PC-9 (cell line): Measurements from ENCODE around the gene SLC35F3. TPM values are rescaled to one million over a fixed set of nuclear protein-coding genes. Genes with fewer than 3 reads are reported as not detected.

Experiments used
- BruUV-seq: library from RNA; stranded (reverse); fragments of 400-500 nt; replicated peaks from 2 replicates; lab custom pipeline; 2021; lab: Mats Ljungman, UMichigan
- CTCF ChIA-PET: fragments of 300-600 bp; sonication (Branson Sonifier 250); formaldehyde crosslinking; loops from one replicate; lab custom pipeline; 2022; ENCODE audit warnings: antibody characterized with exemption; lab: Charles Lee
- POLR2A ChIA-PET: fragments of 300-600 bp; sonication (Branson Sonifier 250); formaldehyde crosslinking; loops from one replicate; lab custom pipeline; 2022; ENCODE audit warnings: antibody characterized with exemption; ENCODE audit not compliant: unreplicated experiment; lab: Charles Lee
- DNase-seq, 2 experiments: peaks; one replicate each; pipeline versions ENCODE4 v3.0.0 to v3.0.0-alpha.2; 2015 to 2022; ENCODE audit warnings: mixed read lengths in 1 of 2
- H2AFZ ChIP-seq: fragments of 200-600 bp; sonication (generic); 2 replicates; pipeline ENCODE4 v1.8.1; 2017; ENCODE audit warnings: antibody characterized with exemption
- H3F3A ChIP-seq: fragments of 200-600 bp; sonication (generic); 2 replicates; pipeline ENCODE4 v1.8.1; 2017; ENCODE audit warnings: antibody characterized with exemption, mild to moderate bottlenecking, low read depth; ENCODE audit not compliant: insufficient read depth
- H3K27ac ChIP-seq: fragments of 200-600 bp; sonication (generic); 2 replicates; pipeline ENCODE4 v1.6.1; 2016; ENCODE audit warnings: mixed run types
- H3K27me3 ChIP-seq: fragments of 200-600 bp; sonication (generic); 2 replicates; pipeline ENCODE4 v1.6.1; 2016; ENCODE audit warnings: low read depth, mixed run types; ENCODE audit not compliant: insufficient read depth
- H3K36me3 ChIP-seq: fragments of 200-600 bp; sonication (generic); 2 replicates; pipeline ENCODE4 v1.6.1; 2016; ENCODE audit warnings: low read depth, mixed run types
- H3K4me1 ChIP-seq: fragments of 200-600 bp; sonication (generic); replicated peaks from 2 replicates; pipeline ENCODE4 v1.6.1; 2016; ENCODE audit warnings: mixed run types; ENCODE audit not compliant: insufficient read depth
- H3K4me2 ChIP-seq: fragments of 200-600 bp; sonication (generic); 2 replicates; pipeline ENCODE4 v1.6.1; 2017; ENCODE audit warnings: mixed run types
- H3K4me3 ChIP-seq: fragments of 200-600 bp; sonication (generic); 2 replicates; pipeline ENCODE4 v1.6.1; 2016; ENCODE audit warnings: mixed run types
- H3K79me2 ChIP-seq: fragments of 200-600 bp; sonication (generic); 2 replicates; pipeline ENCODE4 v1.6.1; 2017; ENCODE audit warnings: low read depth, mixed run types
- H3K9me2 ChIP-seq: fragments of 200-600 bp; sonication (generic); 2 replicates; pipeline ENCODE4 v1.8.1; 2017; ENCODE audit warnings: mild to moderate bottlenecking; ENCODE audit not compliant: insufficient read depth
- H3K9me3 ChIP-seq: fragments of 200-600 bp; sonication (generic); 2 replicates; pipeline ENCODE4 v1.8.1; 2016; ENCODE audit warnings: low read depth; ENCODE audit not compliant: insufficient read depth
- H4K20me1 ChIP-seq: fragments of 200-600 bp; sonication (generic); 2 replicates; pipeline ENCODE4 v1.8.1; 2017; ENCODE audit not compliant: insufficient read depth
- CTCF ChIP-seq: fragments of 200-600 bp; sonication (generic); conservative IDR thresholded peaks from 2 replicates; pipeline ENCODE4 v1.6.1; 2017; ENCODE audit warnings: mixed run types, antibody characterized with exemption, mild to moderate bottlenecking, moderate library complexity
- EZH2 ChIP-seq: fragments of 200-600 bp; sonication (generic); IDR thresholded peaks from 2 replicates; pipeline ENCODE4 v1.8.0; 2017; ENCODE audit warnings: antibody characterized with exemption, low read depth
- intact Hi-C: fragments of 100-400 bp; cut with micrococcal nuclease; formaldehyde crosslinking; loops from one replicate; pipeline ENCODE4 v1.10.0; 2022; ENCODE audit not compliant: unreplicated experiment
- total RNA-seq: library from RNA; stranded (reverse); gene quantifications from 2 replicates; pipeline ENCODE4 v1.2.3, GENCODE V29; 2021

SLC35F3 gene
- total RNA-seq, 1 experiment from 2014 or later: 6.1 TPM

- Histone ChIP-seq H3K79me2 (no peaks in the 10 kb centered on the region), H3K4me3 (no peak overlapping the region), H3K36me3 (no peaks in the 10 kb centered on the region), H2AFZ (no peak overlapping the region), H3K4me2 (peak overlapping the region; percentile 48; the same call in 1 of the 2 replicates), H3K9me3 (no peaks in the 10 kb centered on the region), H4K20me1 (no peaks in the 10 kb centered on the region), H3F3A (peaks cover 11% of the 10 kb centered on the region), H3K9me2 (no peaks in the 10 kb centered on the region), H3K4me1 (peaks cover 25% of the 10 kb centered on the region), H3K27me3 (no peaks in the 10 kb centered on the region), H3K27ac (peak overlapping the region; percentile 84)
- DNase-seq: no peak
- ChIA-PET POLR2A (interaction anchor here (0.7 kb wide), 1 partner anchor 77 kb away, joined by 3 read pairs; no protein-coding TSS in a partner anchor), CTCF (interaction anchor here (0.5 kb wide), 1 partner anchor 693 kb away, joined by 3 read pairs; no protein-coding TSS in a partner anchor)
- BruUV-seq: no TSS peak
- no peak for TF ChIP-seq CTCF
- intact Hi-C loops: loop anchor here (5.0 kb wide), 1 partner anchor 552 kb away; no protein-coding TSS in a partner anchor
These were observed 89.6 kb downstream of the SLC35F3 start for GRCh38 chr1:233994112-233994511.

DNA sequence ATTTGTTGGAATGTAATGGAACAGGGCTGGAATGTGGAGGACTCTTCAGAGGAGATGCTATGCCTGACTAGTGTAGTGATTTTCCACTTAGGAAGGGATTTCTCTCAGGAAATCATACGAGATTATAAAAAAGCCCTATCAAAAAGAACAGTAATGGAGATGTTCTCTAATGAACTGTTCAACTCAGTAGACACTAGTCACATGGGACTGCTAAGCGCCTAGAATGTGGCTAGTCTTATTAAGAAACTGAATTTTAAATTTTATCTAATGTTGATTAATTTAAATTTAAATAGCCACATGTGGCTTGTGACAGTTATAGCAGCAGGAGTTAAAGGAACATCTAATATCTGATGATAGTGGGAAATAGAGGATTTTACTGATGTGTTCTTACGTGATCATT, 94.0 kb downstream of the SLC35F3 start:
- CTCF ChIA-PET: no interaction called here
- Histone ChIP-seq H3K4me3 (no peak overlapping the region), H2AFZ (no peak overlapping the region), H3F3A (peaks cover 6% of the 10 kb centered on the region), H3K27ac (no peak overlapping the region), H3K4me2 (no peak overlapping the region), H3K36me3 (no peaks in the 10 kb centered on the region), H3K9me2 (no peaks in the 10 kb centered on the region), H3K9me3 (no peaks in the 10 kb centered on the region), H3K79me2 (no peaks in the 10 kb centered on the region), H3K27me3 (no peaks in the 10 kb centered on the region), H3K4me1 (peaks cover 20% of the 10 kb centered on the region), H4K20me1 (no peaks in the 10 kb centered on the region)
- POLR2A ChIA-PET: no interaction called here
- TF ChIP-seq EZH2 (no peak), CTCF (no peak)
- no peak for DNase-seq
- BruUV-seq: no TSS peak
- intact Hi-C loops: no loop called here

DNA sequence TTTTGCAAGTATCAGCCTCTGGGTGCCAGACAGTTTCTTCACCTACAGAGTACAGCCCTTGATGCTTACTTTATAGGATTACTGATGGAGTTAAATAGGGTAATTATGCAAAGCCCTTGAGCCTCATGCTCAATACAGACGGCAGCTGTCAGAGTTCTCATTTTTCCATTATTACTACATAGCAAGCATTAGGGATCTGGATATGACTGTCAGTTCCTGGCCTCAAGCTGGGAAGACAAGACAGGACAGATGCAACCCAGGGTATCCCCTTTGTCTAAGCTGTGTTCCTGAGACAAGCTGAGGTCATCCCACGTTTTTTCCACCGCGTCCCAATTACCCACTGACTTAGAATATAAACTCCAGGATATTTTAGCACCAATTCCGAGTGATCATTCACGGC, 94.4 kb downstream of the SLC35F3 start:
- CTCF ChIA-PET: interaction anchor here (0.5 kb wide), 1 partner anchor 606 kb away, joined by 11 read pairs; no protein-coding TSS in a partner anchor
- Histone ChIP-seq H3K4me1 (peaks cover 18% of the 10 kb centered on the region), H2AFZ (no peak overlapping the region), H3F3A (peaks cover 5% of the 10 kb centered on the region), H3K79me2 (no peaks in the 10 kb centered on the region), H3K27ac (no peak overlapping the region), H3K9me2 (no peaks in the 10 kb centered on the region), H4K20me1 (no peaks in the 10 kb centered on the region), H3K4me3 (no peak overlapping the region), H3K36me3 (no peaks in the 10 kb centered on the region), H3K4me2 (no peak overlapping the region), H3K9me3 (no peaks in the 10 kb centered on the region), H3K27me3 (no peaks in the 10 kb centered on the region)
- TF ChIP-seq CTCF: no peak
- TF ChIP-seq EZH2: no peak
- POLR2A ChIA-PET: no interaction called here
- DNase-seq: no peak
- intact Hi-C loops: no loop called here
- BruUV-seq: no TSS peak
